ENCODE data around the gene NRXN3. TPM values are rescaled to one million over a fixed set of nuclear protein-coding genes. Genes with fewer than 3 reads are reported as not detected.

Gene NRXN3
- total and polyA plus RNA-seq, 8 donors, result 0.53 to 2.5 (median 1.5) TPM

DNA sequence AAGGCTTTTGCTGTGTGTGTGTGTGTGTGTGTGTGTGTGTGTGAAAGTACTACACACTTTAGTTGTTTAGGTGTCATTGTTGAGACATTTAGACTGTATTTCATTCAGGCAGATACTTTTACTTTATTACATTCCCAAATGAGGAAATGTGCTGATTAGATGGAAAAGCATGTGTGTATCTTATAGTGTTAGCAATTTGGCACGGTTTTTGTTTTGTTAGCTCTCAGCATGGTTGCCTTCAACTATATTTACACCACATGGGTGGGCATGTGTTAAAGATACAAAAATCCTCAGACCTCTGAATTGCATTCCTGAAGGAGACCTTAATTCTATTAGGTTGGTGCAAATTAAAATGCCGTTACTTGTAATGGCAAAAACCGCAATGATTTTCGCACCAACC, 1161.7 kb downstream of the NRXN3 start:
- Histone ChIP-seq H3K27me3 (no peaks in the 10 kb centered on the region), H3K27ac (no peak overlapping the region), H3K4me1 (no peaks in the 10 kb centered on the region), H3K9me3 (no peaks in the 10 kb centered on the region), H3K36me3 (no peaks in the 10 kb centered on the region), H3K4me3 (no peak overlapping the region)
- intact Hi-C loops (cut with DNase I), result no loop called here
- WGBS, 2 donors, result 83 to 87% methylated on average over 4 of the region's 4 CpGs
- TF ChIP-seq, protein P1, sequence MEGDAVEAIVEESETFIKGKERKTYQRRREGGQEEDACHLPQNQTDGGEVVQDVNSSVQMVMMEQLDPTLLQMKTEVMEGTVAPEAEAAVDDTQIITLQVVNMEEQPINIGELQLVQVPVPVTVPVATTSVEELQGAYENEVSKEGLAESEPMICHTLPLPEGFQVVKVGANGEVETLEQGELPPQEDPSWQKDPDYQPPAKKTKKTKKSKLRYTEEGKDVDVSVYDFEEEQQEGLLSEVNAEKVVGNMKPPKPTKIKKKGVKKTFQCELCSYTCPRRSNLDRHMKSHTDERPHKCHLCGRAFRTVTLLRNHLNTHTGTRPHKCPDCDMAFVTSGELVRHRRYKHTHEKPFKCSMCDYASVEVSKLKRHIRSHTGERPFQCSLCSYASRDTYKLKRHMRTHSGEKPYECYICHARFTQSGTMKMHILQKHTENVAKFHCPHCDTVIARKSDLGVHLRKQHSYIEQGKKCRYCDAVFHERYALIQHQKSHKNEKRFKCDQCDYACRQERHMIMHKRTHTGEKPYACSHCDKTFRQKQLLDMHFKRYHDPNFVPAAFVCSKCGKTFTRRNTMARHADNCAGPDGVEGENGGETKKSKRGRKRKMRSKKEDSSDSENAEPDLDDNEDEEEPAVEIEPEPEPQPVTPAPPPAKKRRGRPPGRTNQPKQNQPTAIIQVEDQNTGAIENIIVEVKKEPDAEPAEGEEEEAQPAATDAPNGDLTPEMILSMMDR (IDR thresholded peaks at IDR 0.05), result no peak
- FAIRE-seq (no peak), ATAC-seq (no peak), DNase-seq (no peak)

GRCh38 chr14:79332504-79333197, 1162.5 kb downstream of the NRXN3 start:
- Histone ChIP-seq H3K27ac (no peak overlapping the region), H3K4me3 (no peak overlapping the region), H3K27me3 (no peaks in the 10 kb centered on the region), H3K4me1 (no peaks in the 10 kb centered on the region), H3K9me3 (no peaks in the 10 kb centered on the region), H3K36me3 (no peaks in the 10 kb centered on the region)
- intact Hi-C loops (cut with DNase I), result no loop called here
- FAIRE-seq, result no peak
- ATAC-seq, result no peak
- WGBS, 2 donors, result 67 to 70% methylated on average over 7 of the region's 7 CpGs
- no peak for DNase-seq
- TF ChIP-seq, protein P1 (IDR thresholded peaks at IDR 0.05), result no peak

DNA sequence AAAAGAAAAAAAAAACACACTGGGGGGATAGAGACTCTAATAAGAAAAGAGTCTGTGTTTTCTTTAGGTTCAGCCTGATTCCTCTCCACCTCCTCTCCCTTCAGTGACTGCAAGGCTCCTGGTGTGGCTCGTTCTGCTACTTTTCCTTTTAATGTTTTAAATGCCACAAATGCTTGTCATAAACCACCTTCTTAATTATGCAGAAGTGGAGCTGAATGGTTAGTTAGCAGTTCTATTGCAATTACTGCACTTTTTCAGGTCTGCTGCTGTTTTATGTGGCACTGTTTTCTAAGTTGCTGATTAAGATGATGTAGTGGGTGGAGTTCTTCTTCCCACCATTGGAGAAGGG, 1163.0 kb downstream of the NRXN3 start:
- 63 to 69% methylated on average over 1 of the region's 1 CpG for WGBS, 2 donors
- Histone ChIP-seq H3K9me3 (no peaks in the 10 kb centered on the region), H3K36me3 (no peaks in the 10 kb centered on the region), H3K4me3 (no peak overlapping the region), H3K4me1 (no peaks in the 10 kb centered on the region), H3K27ac (no peak overlapping the region), H3K27me3 (no peaks in the 10 kb centered on the region)
- no peak for FAIRE-seq
- TF ChIP-seq, protein P1 (IDR thresholded peaks at IDR 0.05), result no peak
- ATAC-seq, result no peak
- DNase-seq, result no peak
- intact Hi-C loops (cut with DNase I), result no loop called here

GRCh38 chr14:79334272-79334671, 1164.1 kb downstream of the NRXN3 start:
- Histone ChIP-seq H3K36me3 (no peaks in the 10 kb centered on the region), H3K27me3 (no peaks in the 10 kb centered on the region), H3K4me3 (no peak overlapping the region), H3K9me3 (no peaks in the 10 kb centered on the region), H3K27ac (no peak overlapping the region), H3K4me1 (no peaks in the 10 kb centered on the region)
- 94 to 96% methylated on average over 2 of the region's 2 CpGs for WGBS, 2 donors
- DNase-seq (no peak), FAIRE-seq (no peak), ATAC-seq (no peak)
- TF ChIP-seq, protein P1 (IDR thresholded peaks at IDR 0.05), result no peak
- intact Hi-C loops (cut with DNase I), result no loop called here

- H3K4me3 ChIP-seq, result no peak overlapping the region
- FAIRE-seq (no peak), DNase-seq (no peak), ATAC-seq (no peak)
- TF ChIP-seq, protein P1 (IDR thresholded peaks at IDR 0.05), result no peak
- H3K36me3 ChIP-seq, result no peaks in the 10 kb centered on the region
- no peaks in the 10 kb centered on the region for H3K9me3 ChIP-seq
- 88 to 90% methylated on average over 3 of the region's 3 CpGs for WGBS, 2 donors
- H3K4me1 ChIP-seq, result no peaks in the 10 kb centered on the region
- no peaks in the 10 kb centered on the region for H3K27me3 ChIP-seq
- no peak overlapping the region for H3K27ac ChIP-seq
- intact Hi-C loops (cut with DNase I), result no loop called here
Measured at GRCh38 chr14:79337761-79338160, 1167.6 kb downstream of the NRXN3 start.

Data from pancreas (tissue), 10 donors.